GM12864 (cell line): Measurements from ENCODE around the gene RFPL4AL1.
"Not testable (repeated sequence)": the region's sequence is repeated elsewhere in the genome, so short reads cannot be mapped to it uniquely, and the experiment has no call there.

Source experiments
- DNase-seq: peaks from one replicate; pipeline ENCODE4 v3.0.0-alpha.2; 2011; ENCODE audit warnings: low read depth
- H3K4me3 ChIP-seq: 2 replicates; pipeline ENCODE4 v1.5.1; 2011; ENCODE audit warnings: mild to moderate bottlenecking, low read depth, low read length, control low read depth
- TF ChIP-seq, protein P1 (sequence below): IDR thresholded peaks from 2 replicates; pipeline ENCODE4 v1.5.1; 2011; ENCODE audit warnings: low read depth, mild to moderate bottlenecking, moderate library complexity, low read length, control low read depth, inconsistent platforms; ENCODE audit errors: missing control alignments

The RFPL4AL1 gene

GRCh38 chr19:55768818-55769217 lies at the start of gene RFPL4AL1:
RFPL4AL1 (plus strand) TSS chr19:55769118; CDS start chr19:55771805, 2,687 bp downstream.
- DNase-seq, H3K4me3 ChIP-seq: not testable (repeated sequence)

GRCh38 chr19:55720214-55720746 lies 48.6 kb upstream of the RFPL4AL1 start:
- H3K4me3 ChIP-seq, result no peak overlapping the region
- no peak for DNase-seq
- TF ChIP-seq, protein P1, sequence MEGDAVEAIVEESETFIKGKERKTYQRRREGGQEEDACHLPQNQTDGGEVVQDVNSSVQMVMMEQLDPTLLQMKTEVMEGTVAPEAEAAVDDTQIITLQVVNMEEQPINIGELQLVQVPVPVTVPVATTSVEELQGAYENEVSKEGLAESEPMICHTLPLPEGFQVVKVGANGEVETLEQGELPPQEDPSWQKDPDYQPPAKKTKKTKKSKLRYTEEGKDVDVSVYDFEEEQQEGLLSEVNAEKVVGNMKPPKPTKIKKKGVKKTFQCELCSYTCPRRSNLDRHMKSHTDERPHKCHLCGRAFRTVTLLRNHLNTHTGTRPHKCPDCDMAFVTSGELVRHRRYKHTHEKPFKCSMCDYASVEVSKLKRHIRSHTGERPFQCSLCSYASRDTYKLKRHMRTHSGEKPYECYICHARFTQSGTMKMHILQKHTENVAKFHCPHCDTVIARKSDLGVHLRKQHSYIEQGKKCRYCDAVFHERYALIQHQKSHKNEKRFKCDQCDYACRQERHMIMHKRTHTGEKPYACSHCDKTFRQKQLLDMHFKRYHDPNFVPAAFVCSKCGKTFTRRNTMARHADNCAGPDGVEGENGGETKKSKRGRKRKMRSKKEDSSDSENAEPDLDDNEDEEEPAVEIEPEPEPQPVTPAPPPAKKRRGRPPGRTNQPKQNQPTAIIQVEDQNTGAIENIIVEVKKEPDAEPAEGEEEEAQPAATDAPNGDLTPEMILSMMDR, result no peak

GRCh38 chr19:55720801-55721200 lies 48.1 kb upstream of the RFPL4AL1 start:
- H3K4me3 ChIP-seq, result no peak overlapping the region
- no peak for DNase-seq
- TF ChIP-seq, protein P1, result no peak

GRCh38 chr19:55723491-55723890 lies 45.4 kb upstream of the RFPL4AL1 start:
- no peak for DNase-seq
- no peak overlapping the region for H3K4me3 ChIP-seq
- TF ChIP-seq, protein P1, result no peak

GRCh38 chr19:55730378-55730777 lies 38.5 kb upstream of the RFPL4AL1 start:
- H3K4me3 ChIP-seq, DNase-seq: not testable (repeated sequence)

- H3K4me3 ChIP-seq, result no peak within 1 kb of the TSS
- DNase-seq, result no peak
- TF ChIP-seq, protein P1, result no peak
Measured at GRCh38 chr19:55738302-55738701, 30.6 kb upstream of the RFPL4AL1 start, which contains the start of gene NLRP9. NLRP9 (minus strand) TSS chr19:55738402; CDS start chr19:55738374, 28 bp downstream.

GRCh38 chr19:55750715-55751114 lies 18.2 kb upstream of the RFPL4AL1 start:
- no peak for DNase-seq
- TF ChIP-seq, protein P1, result no peak
- H3K4me3 ChIP-seq, result no peak overlapping the region

GRCh38 chr19:55753401-55753800 lies 15.5 kb upstream of the RFPL4AL1 start:
- DNase-seq, result no peak
- H3K4me3 ChIP-seq, result no peak overlapping the region
- TF ChIP-seq, protein P1, result no peak

- H3K4me3 ChIP-seq, DNase-seq: not testable (repeated sequence)
Measured at GRCh38 chr19:55756808-55757207, 12.1 kb upstream of the RFPL4AL1 start.

DNA sequence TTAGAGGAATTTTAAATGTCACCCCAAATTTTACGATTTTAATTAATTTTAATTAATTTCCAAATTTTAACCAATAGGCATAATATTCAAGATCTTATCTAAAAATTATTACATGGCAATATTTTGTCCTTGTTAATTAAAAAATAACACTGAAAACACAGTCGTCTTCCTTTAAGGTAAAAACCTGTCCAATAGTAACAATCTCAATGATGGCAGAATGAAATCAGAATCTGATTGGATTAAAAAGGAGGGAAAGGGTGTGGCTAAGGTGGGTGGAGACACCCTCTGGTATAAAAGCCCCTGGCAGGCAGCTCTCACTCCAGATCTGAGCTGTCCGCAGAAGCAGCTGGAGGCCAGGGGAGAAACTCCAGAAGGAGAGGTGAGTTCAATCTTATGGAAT lies 10.1 kb upstream of the RFPL4AL1 start, which contains the start of gene RFPL4A:
Gene RFPL4A (plus strand): TSS at position 301 of the 400 bp plus-strand sequence. CDS start 2,704 bp downstream, outside the sequence.
- not testable (repeated sequence) for H3K4me3 ChIP-seq, DNase-seq
